Spleen (tissue), 11 donors: ENCODE data around the gene ARHGEF12. TPM values are rescaled to one million over a fixed set of nuclear protein-coding genes. Genes with fewer than 3 reads are reported as not detected.

Experiments used
- DNase-seq: peaks from one replicate; pipeline ENCODE4 v3.0.0-alpha.2; 2020
- H3K27ac ChIP-seq, 8 donors: fragments of 200-600 bp; sonication (generic) in 7 of 8; 1 replicate in 4 of 8; 2 replicates in 4 of 8; pipeline versions ENCODE4 v1.5.0 to v1.8.0; 2016 to 2021; ENCODE audit warnings: inconsistent platforms in 4 of 8, mild to moderate bottlenecking in 4 of 8, moderate library complexity in 1 of 8
- H3K27me3 ChIP-seq, 7 donors: fragments of 200-600 bp; sonication (generic) in 6 of 7; replicated peaks in 1 of 7; 1 replicate in 4 of 7; 2 replicates in 3 of 7; pipeline versions ENCODE4 v1.5.0 to v1.8.0; 2016 to 2021; ENCODE audit warnings: inconsistent platforms in 3 of 7, mild to moderate bottlenecking in 1 of 7
- H3K36me3 ChIP-seq, 6 donors: fragments of 200-600 bp; sonication (generic) in 5 of 6; 1 replicate in 4 of 6; 2 replicates in 2 of 6; pipeline versions ENCODE4 v1.5.0 to v1.8.0; 2016 to 2021; ENCODE audit warnings: inconsistent platforms in 2 of 6
- H3K4me1 ChIP-seq, 6 donors: fragments of 200-600 bp; sonication (generic) in 5 of 6; 1 replicate in 3 of 6; 2 replicates in 3 of 6; pipeline versions ENCODE4 v1.5.0 to v1.8.0; 2016 to 2021; ENCODE audit warnings: inconsistent platforms in 3 of 6
- H3K4me3 ChIP-seq, 8 donors: fragments of 200-600 bp; sonication (generic) in 7 of 8; 1 replicate in 4 of 8; 2 replicates in 4 of 8; pipeline versions ENCODE4 v1.5.0 to v1.8.0; 2016 to 2021; ENCODE audit warnings: inconsistent platforms in 4 of 8, mild to moderate bottlenecking in 4 of 8, moderate library complexity in 2 of 8
- H3K9me3 ChIP-seq, 8 donors: fragments of 200-600 bp; sonication (generic) in 7 of 8; 1 replicate in 4 of 8; 2 replicates in 4 of 8; pipeline versions ENCODE4 v1.5.0 to v1.8.0; 2016 to 2021; ENCODE audit warnings: inconsistent platforms in 4 of 8
- CTCF ChIP-seq, 11 experiments: fragments of 200-600 bp in 7 of 11; fragments of 450-650 bp in 4 of 11; sonication (generic) in 4 of 11; IDR thresholded peaks in 8 of 11; conservative IDR thresholded peaks in 3 of 11; 1 replicate in 7 of 11; 2 replicates in 4 of 11; pipeline versions ENCODE4 v1.4.0 to v1.8.0; 2016 to 2021; ENCODE audit warnings: antibody characterized with exemption in 11 of 11, inconsistent platforms in 4 of 11, mild to moderate bottlenecking in 1 of 11
- POLR2A ChIP-seq, 3 donors: fragments of 450-650 bp; IDR thresholded peaks; one replicate each; pipeline ENCODE4 v1.5.1; 2017; ENCODE audit warnings: antibody characterized with exemption in 3 of 3, mild to moderate bottlenecking in 1 of 3
- POLR2AphosphoS5 ChIP-seq, 3 donors: sonication (generic); formaldehyde crosslinking; IDR thresholded peaks; one replicate each; pipeline ENCODE4 v1.5.1; 2017; ENCODE audit warnings: antibody characterized with exemption in 3 of 3
- WGBS, 5 donors: extraction: QIAGEN DNeasy Blood & Tissue Kit in 3 of 5; methylation state at CpG; one replicate each; pipeline versions ENCODE4 v1.1.5 to v1.1.7; 2013 to 2018; 5-methylcytosine and 5-hydroxymethylcytosine counted together
- intact Hi-C: fragments of 100-400 bp; cut with DNase I; formaldehyde crosslinking; loops from one replicate; pipeline ENCODE4 v1.15.0; 2023; ENCODE audit warnings: low total_unique reads
- polyA plus RNA-seq, 3 donors: library from polyadenylated mRNA; stranded (reverse); fragments of 200-250 nt; gene quantifications; one replicate each; pipeline ENCODE4 v1.2.1, GENCODE V29; 2013
- total RNA-seq, 7 donors: library from RNA; depleted of rRNA in 3 of 7; stranded (reverse); fragments of >200 nt in 3 of 7; fragmentation: NEBNext Ultra II Directional in 4 of 7; extraction: Animal tissue kit (Norgen Biotek cat#: 25700) in 4 of 7; gene quantifications; one replicate each; pipeline versions ENCODE4 v1.1.0 to v1.2.1, GENCODE V29; 2016 to 2021
- donor health status: healthy with polysubstance abuse.
- donor health status: DM: no; HTN: no; CAD: no; lungs with moderate emphysema.
- donor health status: DM: no; HTN: no; CAD: no.
- donor health status: Bipolar disorder and iron deficiency.
- donor health status: healthy.
- donor health status: DM: no; HTN: no; CAD: no.
- donor health status: DM: yes; HTN: yes; CAD: no.

The ARHGEF12 gene
- total and polyA plus RNA-seq, 10 donors, result 5.6 to 122 (median 88.6) TPM

GRCh38 chr11:120517801-120518291 lies 181.6 kb downstream of the ARHGEF12 start:
- H3K27me3 ChIP-seq, result peaks cover 0 to 87% (median 5%) of the 10 kb centered on the region in 7 donors
- H3K4me3 ChIP-seq, result no peak overlapping the region
- peak overlapping the region in 2 of 8 donors; percentile 28 to 64 for H3K27ac ChIP-seq
- DNase-seq, result peak; percentile 66
- TF ChIP-seq POLR2AphosphoS5 (IDR thresholded peaks at IDR 0.05), result peak in 1 of 3 donors; percentile 12
- no peak for TF ChIP-seq CTCF (IDR thresholded peaks at IDR 0.05 in 8 of 11, conservative IDR thresholded peaks at IDR 0.05 in 3 of 11)
- no peaks in the 10 kb centered on the region for H3K9me3 ChIP-seq
- intact Hi-C loops, result loop anchor here (5.0 to 10.0 kb wide), 2 partner anchors 287 to 434 kb away; no protein-coding TSS in a partner anchor
- WGBS, 5 donors, result 72 to 79% (median 78%) methylated on average over 7 of the region's 7 CpGs
- H3K36me3 ChIP-seq, result no peaks in the 10 kb centered on the region
- H3K4me1 ChIP-seq, result peaks cover 0 to 6% (median 0%) of the 10 kb centered on the region in 6 donors

- 89 to 95% (median 93%) methylated on average over 7 of the region's 7 CpGs for WGBS, 5 donors
- Histone ChIP-seq H3K9me3 (no peaks in the 10 kb centered on the region), H3K36me3 (no peaks in the 10 kb centered on the region), H3K4me1 (peaks cover 0 to 11% (median 1%) of the 10 kb centered on the region in 6 donors), H3K27ac (no peak overlapping the region), H3K27me3 (peaks cover 0 to 87% (median 2%) of the 10 kb centered on the region in 7 donors), H3K4me3 (no peak overlapping the region)
- no peak for TF ChIP-seq POLR2AphosphoS5 (IDR thresholded peaks at IDR 0.05)
- TF ChIP-seq POLR2A (IDR thresholded peaks at IDR 0.05), result no peak
- TF ChIP-seq CTCF (IDR thresholded peaks at IDR 0.05 in 8 of 11, conservative IDR thresholded peaks at IDR 0.05 in 3 of 11), result no peak
- peak; percentile 18 for DNase-seq
- intact Hi-C loops, result loop anchor here (5.0 to 10.0 kb wide), 2 partner anchors 286 to 434 kb away; no protein-coding TSS in a partner anchor
Measured at GRCh38 chr11:120518356-120518755, 182.1 kb downstream of the ARHGEF12 start.

- H3K36me3 ChIP-seq, result no peaks in the 10 kb centered on the region
- no peak overlapping the region for H3K27ac ChIP-seq
- H3K9me3 ChIP-seq, result no peaks in the 10 kb centered on the region
- intact Hi-C loops, result loop anchor here (5.0 to 10.0 kb wide), 2 partner anchors 285 to 433 kb away; no protein-coding TSS in a partner anchor
- H3K4me3 ChIP-seq, result no peak overlapping the region
- no peak for TF ChIP-seq POLR2AphosphoS5 (IDR thresholded peaks at IDR 0.05)
- no peak for TF ChIP-seq CTCF (IDR thresholded peaks at IDR 0.05 in 8 of 11, conservative IDR thresholded peaks at IDR 0.05 in 3 of 11)
- TF ChIP-seq POLR2A (IDR thresholded peaks at IDR 0.05), result no peak
- WGBS, 5 donors, result 84 to 97% (median 92%) methylated on average over 3 of the region's 3 CpGs
- peaks cover 0 to 18% (median 1%) of the 10 kb centered on the region in 6 donors for H3K4me1 ChIP-seq
- H3K27me3 ChIP-seq, result peaks cover 0 to 87% (median 2%) of the 10 kb centered on the region in 7 donors
- DNase-seq, result peak; percentile 29
Measured at GRCh38 chr11:120519474-120519873, 183.3 kb downstream of the ARHGEF12 start.

- no peak for TF ChIP-seq POLR2A (IDR thresholded peaks at IDR 0.05)
- no peak for TF ChIP-seq POLR2AphosphoS5 (IDR thresholded peaks at IDR 0.05)
- TF ChIP-seq CTCF (IDR thresholded peaks at IDR 0.05 in 8 of 11, conservative IDR thresholded peaks at IDR 0.05 in 3 of 11), result no peak
- H3K27me3 ChIP-seq, result peaks cover 0 to 87% (median 2%) of the 10 kb centered on the region in 7 donors
- no peak overlapping the region for H3K4me3 ChIP-seq
- peaks cover 0 to 18% (median 1%) of the 10 kb centered on the region in 6 donors for H3K4me1 ChIP-seq
- no peak overlapping the region for H3K27ac ChIP-seq
- no peaks in the 10 kb centered on the region for H3K36me3 ChIP-seq
- H3K9me3 ChIP-seq, result no peaks in the 10 kb centered on the region
- WGBS, 5 donors, result 89 to 93% (median 92%) methylated on average over 16 of the region's 16 CpGs
- intact Hi-C loops, result no loop called here
- DNase-seq, result peak; percentile 41
Measured at GRCh38 chr11:120520091-120520822, 184.0 kb downstream of the ARHGEF12 start.
